HG03196 (cell line): Measurements from ENCODE around the gene GABRB1.

Experiments used
- ATAC-seq: cut with Tn5 transposase; IDR thresholded peaks from one replicate; pipeline ENCODE4 v1.9.1; 2021; ENCODE audit not compliant: unreplicated experiment

GABRB1 gene

DNA sequence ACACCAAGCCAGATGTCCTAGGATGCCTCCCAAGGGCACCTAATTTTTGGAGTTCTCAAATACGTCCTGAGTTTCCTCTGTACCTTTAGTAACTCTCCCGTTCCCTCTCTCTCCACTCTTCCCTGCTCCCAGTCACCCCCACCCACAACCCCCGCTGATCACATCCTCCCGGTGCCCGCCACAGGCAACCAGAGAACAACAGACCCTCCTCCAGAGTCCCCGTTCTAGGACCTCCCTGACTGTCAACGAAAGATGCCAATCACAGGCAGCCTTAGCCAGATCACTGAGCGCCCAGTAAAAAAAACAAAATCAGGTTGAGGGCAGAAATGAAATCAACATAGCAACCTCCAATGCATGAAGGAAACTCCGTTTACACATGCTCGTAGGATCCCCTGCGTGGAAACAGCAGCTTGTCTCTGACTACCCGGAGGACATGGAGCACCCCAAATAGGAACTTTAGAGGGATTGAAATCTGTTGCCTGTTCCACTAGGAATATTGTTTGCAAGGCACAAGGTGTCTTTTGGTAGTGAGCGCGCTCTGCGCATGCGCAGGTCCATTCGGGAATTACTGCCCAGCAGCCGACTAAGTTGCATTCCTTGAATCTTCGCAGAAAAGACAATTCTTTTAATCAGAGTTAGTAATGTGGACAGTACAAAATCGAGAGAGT, at the start of gene GABRB1:
Gene GABRB1 (plus strand): TSS at position 557 of the 668 bp plus-strand sequence.
- ATAC-seq: no peak

DNA sequence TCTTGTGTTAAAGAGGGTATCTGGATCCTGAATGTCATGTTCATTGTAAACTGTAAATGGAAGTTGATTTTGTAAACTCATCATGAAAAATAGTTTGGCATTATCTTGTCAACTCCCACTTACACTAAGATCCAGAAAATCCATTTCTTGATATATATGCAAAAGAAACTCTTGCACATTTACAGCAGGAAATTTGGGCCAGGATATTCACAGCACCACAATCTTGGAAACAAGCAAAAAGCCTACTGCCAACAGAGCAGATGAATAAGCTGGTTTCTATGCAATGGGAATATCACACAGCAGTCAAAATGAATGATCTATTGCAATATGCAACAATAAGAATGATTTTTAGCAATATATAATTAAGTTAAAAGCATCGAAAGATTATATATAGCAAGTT, 46.6 kb upstream of the GABRB1 start:
- no peak for ATAC-seq

DNA sequence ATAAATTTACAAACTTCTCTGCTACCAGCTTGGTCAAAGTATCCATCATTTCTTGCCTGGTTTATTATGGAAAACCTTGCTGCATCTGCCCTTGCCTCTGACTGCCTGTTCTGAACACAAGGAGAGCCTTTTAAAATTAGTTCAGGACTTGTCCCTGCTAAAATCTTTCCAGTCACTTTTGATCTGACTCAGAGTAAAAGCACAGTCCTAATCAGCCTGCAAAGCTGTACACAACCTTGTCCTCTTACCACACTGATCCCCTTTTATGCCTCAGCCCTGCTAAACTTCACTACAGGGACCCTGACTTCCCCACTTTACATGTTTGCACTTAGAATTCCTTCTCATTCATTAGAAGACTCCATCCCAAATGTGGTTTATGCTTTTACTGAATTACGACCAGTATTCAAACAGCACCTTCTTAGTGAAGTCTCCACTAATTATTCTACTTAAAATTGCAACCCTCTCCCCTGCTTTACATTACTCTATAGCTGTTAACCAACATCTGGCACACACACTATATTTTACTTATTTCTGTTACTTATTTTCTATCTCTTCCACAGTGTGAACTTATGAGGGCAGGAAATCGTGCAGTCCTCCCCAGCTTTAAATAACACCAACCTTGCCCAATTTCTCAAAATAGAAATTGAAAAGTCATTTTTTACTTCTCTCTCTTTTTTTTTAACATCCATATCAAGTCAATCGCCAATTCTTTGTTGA, 44.3 kb upstream of the GABRB1 start:
- no peak for ATAC-seq

DNA sequence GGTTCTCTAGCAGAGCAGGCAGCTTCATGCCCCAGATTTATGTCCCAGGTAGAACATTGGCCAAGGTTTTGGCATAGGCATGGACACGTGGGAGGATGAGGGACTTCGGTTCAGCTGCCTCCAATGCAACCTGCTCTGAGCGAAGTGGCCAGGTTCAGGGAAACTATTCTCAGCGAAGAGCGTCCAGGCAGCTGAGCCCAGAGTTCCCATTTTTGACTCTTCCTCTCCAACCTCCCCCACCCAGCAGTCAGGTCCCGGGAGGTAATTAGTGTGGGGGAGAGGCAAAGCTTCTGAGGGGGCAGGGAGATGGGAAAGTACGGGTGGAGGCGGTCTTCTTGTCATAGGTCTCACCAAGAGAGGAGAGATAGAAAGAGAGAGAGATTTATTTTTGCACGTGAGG, 39.0 kb upstream of the GABRB1 start:
- no peak for ATAC-seq

DNA sequence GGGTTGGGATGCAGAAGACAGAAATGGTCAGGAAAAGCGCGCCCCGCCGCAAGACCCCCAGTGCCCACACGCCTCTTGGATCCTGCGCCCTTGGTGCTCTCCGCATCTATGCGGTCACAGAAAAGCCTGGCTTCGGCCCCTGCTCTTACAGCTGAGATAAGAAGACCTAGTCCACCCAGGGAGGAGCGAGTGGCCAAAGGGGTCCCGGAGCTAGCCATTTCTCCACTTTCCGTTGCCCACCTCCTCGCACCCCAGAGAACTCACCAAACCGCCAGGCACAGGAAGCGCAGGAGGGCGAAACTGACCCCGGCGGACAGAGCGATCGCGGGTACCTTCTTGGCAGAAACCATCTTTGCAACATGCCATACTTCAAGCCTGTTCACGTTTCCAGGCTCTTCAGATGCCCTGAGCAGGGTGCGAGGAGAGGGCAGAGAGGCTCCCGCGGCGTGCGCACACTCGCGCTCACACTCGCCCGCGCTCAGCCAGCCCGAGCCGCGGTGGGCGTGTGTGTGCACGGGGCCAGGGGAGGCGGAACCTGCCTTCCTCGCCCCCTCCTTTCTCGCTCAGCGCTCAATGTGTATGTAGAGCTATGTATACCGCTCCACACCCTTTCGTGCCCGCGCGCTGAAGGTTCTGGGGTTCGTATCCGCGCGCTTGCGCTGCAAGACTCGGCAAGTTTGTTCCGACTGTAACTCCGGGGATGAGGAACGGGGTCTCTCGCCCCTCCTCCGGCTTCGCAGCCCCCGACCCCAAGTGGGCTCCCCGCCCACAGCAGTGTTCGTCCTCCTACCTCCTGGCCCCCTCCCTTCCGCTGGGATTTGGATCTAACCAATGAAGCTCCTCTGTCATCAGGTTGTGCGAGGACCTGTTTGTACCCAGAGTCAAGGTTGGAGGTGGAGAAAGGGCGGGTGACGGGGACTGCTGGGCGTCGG, 38.0 kb upstream of the GABRB1 start, which contains the start of gene GABRA4:
Gene GABRA4 (minus strand): TSS at position 507 of the 932 bp plus-strand sequence. CDS start 157 bp downstream, at position 350.
- no peak for ATAC-seq

DNA sequence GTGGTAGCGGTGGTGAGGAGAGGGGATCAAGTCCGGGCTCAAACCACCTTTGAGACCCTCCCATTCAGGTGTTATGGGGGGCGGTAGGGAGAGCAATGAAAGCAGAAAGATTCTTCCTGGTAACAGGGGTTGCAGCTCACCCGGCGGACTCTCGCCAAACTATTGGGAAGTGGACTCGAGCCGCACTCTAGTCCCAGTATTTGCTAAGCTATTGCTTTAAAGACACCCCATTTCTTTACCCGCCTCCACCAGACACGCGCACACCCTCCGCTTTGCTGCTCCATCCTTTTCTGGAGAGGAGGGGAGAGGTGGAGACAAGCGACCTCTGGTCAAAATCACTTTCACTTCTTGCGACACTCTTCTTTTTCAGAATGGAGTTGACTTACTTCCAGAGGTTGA, 37.4 kb upstream of the GABRB1 start:
- no peak for ATAC-seq

DNA sequence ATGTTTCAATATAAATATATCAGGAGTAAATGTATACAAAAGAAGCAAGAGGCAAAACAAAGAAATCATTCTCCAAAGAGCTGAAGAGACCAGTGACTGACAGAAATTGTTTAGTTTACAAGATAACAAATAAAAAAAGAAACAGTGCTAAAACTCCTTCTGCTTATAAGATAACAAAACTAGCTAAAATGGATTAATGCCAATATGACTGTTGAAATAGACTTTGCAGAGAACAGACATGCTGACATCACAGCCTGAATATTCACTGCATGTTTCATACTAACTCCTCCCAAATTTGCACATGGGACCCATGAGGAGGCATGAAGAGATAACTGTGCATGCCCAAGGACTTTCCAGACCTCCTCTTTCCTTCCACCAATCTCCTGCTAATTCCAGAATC, 31.8 kb upstream of the GABRB1 start:
- ATAC-seq: no peak

DNA sequence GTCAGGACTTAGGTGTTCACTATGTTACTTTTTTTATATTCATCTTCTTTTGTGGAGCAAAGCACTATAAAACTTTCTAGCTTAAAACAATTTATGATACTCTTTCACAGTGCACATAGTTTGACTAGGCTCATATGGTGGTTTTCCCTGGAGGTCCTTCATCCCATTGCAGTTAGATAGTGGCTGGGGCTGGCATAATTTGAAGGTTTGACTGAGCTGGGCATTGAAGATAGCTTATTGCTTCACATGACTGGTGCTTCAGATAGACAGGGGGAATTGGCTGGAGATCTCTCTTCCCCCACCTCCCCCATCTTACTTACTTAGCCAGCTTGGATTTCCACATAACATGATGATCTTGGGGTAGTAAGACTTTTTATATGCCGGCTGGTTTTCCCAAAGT, 31.0 kb upstream of the GABRB1 start:
- no peak for ATAC-seq

DNA sequence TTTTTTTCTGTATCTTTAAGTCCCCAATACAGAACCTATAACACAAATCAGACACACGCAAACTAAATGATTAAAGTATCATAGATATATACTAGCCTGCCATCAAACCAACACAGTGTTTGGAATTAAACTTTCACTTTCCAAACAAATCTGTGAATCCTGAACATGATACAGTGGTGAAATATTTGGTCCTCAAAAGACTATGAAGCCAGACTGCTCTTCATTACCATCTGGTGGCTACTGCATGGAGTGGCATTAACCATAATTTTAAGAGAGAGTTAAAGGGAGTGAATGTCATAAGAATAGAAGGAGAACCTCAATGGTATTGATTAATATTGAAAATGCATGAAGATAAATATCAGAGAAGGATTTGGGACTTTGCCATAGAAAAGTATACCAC, 28.8 kb upstream of the GABRB1 start:
- no peak for ATAC-seq

DNA sequence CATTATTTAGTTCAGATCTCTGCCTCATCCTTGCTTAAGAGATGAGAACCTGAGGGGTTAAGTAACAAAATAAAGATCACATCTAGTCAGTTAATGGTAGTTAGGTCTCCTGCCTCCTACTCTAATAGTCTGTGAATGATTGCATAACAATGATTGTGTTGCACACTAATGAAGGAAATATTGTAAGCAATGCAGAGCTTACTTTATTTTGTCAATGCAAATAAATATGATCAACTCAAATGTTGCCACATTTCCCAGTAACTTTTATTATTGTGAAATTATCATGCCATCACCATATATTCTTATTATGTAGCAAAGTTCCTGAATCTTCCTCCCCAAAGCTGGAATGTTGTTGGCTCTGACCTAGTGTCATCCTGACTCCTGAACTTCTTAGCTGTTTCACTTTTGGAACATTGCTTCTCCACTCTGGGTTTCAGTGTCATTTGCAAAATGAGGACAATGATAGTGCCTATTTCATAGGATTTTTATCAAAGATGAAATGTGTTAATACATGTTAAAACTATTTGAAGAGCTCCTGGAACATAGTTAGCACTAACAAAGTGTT, 20.9 kb upstream of the GABRB1 start:
- peak; percentile 13 for ATAC-seq

DNA sequence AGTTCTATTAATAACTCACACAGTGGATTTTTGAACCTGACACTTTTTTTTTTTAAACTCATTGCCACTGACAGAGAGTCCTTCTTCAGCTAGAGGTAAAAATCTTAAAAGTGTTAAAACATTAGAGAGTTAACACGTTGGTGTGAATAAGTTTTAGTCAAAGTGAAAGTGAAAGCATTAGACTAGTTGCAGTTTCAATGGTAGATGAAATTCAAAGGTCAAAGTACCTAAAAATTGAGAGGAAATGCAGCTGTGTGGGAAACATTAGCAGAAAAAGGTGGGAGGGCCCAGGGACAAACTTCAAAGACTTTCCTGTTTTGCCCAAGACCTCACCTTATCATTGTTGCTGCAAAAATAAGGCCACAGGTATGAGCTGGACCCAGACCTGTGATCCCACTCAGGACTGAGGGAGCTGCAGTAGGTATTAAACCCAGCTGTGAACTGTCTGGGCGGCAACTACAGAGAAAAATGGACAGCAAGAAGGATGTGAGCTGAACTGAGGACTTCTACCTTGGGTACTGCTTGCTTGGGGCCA, 20.4 kb upstream of the GABRB1 start:
- peak; percentile 94 for ATAC-seq

DNA sequence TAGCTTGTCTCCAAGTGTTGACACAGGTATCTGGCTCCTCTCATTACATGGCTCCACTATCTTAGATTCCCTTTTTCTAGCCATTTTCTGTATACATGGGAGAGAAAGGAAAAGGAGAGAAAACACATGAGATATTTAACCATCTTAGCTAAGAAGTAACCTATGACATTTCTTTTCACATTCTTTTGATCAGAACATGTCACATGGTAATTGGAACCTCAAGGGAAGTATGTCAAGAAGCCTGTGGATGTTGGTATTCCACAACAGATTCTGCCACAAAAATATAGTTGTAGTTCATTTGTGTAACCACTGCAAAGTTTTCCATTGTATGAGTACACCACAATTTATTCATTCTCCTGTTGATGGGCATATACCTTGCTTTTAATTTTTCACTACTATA, 18.7 kb upstream of the GABRB1 start:
- no peak for ATAC-seq

DNA sequence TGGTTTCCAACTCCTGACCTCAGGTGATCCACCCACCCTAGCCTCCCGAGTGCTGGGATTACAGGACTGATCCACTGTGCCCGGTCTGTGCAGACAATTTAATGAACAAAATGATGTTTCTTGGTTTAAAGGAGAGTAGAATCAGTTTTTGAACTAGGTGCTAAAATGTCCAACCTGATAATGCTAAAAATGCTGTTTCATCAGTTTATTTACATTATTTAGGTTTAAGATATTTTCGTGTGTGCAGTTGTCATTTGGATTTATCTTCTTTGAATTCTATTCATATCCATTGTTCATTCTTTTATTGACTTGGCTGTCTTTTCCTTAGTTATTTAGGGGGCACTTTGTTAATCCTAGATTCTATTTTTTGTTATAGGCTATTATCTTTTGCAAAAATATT, 18.0 kb upstream of the GABRB1 start:
- ATAC-seq: no peak

DNA sequence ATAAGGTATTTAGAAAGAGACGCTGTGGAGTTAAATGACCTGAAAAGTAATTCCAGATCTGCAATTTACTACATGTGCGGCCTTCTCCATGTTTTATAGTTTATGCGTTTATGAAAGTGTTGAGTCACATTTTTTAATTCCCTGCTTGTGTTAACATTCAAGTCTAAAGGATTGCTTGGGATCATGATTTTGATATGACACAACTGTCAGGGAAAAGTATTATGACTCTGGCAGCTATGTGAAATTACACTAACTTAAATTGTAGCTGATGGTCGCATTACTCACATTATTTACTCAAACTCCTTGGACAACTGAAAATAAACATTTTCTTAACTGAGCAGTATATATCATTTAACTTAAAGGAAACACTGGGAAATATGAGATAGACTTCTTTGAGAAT, 14.3 kb upstream of the GABRB1 start:
- no peak for ATAC-seq

DNA sequence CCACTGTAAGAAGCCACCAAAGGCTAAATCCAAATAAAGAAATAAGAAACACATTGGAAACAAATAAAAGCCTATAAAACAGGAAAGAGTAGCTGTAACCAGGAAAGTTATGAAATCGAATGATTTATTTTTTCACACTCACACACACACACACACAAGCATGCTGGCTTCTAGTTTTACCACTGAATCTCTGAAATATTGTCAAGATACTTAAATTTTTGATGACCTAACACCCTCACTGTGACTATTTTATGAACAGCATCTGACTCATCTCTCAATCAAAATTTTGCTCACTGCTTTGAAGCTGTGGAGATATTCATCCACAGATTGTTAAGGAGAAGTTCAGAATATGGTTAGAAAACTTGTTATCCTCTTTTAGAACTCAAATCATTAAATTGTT, 13.9 kb upstream of the GABRB1 start:
- no peak for ATAC-seq

DNA sequence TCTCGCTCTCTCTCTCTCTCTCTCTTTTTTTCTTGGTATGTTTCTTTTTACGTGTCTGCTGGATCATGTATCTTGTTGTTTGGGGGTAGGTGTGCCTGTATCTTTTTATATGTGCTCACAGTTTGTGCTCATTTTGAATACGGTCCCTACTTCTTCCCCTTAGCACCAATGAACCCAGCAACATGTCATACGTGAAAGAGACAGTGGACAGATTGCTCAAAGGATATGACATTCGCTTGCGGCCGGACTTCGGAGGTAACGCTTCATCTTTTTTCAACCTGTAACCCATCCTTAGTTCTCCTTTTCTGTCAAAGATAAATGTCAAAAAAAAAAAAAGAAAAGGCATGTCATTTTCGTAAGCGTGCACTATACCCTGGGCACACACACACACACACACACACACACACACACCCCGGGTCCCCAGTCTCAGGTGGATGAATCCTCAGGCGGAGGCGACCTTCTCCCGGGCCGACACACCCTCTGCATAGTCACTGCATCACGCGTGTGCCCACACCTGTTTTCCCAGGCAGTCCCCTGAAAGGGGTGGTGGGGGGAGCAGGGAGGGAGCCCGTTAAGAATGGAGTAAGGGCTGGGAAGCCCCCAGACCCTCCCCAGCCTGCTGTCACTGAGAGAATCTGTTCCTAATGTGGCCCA, 511 bp downstream of the GABRB1 start:
- no peak for ATAC-seq

DNA sequence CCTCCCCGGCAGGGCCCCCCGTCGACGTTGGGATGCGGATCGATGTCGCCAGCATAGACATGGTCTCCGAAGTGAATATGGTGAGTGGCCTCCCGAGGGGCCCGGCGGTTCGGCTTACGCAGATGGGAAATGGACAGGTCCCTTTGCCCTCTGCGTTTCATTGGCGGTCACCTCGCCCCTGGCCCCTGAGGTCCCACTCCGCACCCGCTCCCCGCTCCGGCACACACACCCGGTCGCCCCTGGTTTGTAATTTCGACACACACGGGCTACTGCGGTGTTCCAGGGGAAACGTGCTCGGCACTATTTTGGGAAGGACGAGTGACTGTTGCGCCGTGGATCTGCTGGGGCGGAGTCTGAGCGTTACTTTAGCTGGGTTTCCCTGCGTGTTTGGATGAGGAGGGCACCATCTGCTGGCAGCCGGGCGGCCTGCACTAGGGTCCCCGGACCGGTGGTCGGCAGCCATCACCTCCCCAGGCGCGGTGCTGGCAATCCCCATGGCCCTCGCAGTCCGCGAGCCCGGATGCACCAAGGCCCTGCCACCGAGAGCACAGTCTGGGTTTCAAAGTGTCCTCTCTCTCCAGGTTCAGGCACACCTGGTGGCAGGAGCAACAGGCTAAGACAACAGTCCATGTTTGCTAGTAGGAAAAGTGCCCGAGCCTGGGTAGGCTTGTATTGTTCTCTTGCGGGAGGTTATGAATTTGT, 1.2 kb downstream of the GABRB1 start:
- ATAC-seq: peak; percentile 92

DNA sequence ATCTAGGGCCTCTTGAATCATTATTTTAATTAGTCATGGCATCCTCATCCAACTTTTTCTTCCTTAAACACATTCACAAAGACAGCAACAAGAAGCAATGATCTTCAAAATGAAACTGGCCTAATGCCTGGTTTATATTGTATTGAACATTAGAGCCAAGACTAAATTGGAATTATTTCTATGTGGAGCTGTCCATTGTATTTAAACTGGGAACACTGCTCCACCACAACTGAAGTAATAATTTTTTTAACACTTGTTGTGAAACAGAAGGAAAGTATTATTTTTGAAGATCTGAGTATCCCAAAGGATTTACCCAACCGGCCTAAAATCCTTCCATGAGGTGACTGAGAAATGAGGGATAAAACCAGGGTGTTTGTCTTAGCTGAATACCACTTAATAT, 6.9 kb downstream of the GABRB1 start:
- no peak for ATAC-seq

DNA sequence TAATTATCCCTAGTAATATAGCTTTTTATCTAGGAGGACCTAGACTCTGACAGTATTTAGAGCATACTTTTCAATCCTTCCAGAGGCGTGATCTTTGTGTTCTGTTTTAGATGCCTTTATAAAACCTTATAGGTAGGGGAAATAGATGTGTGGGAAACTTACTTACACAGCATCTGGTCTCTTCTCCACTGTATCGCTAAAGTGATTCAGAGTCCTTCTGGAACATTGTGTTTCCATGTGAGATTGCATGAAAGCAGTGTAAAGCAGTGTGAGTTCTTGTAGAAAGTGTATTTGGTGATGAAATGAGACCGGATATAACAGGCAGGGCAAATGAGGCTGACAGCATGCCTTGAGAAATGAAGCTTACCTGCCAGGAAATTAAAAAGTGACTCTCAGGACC, 9.5 kb downstream of the GABRB1 start:
- ATAC-seq: no peak

DNA sequence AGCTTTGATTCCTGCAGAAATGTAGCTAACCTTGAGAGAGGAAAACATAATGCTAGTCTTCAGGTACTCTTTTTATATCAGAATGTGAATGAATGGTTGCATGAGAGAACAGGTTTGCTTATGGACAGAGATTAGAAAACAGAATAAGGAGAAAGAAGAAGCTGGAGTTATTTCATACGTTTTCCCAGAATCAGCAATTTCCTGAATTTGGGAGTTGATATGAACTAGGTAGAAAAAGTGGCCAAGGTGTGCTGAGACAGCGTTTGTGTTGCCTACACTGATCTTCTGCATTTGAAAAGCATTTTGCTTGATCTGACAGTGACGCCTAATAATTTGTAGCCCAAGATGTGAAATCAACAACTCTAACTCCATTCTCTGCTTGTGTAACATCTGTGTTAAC, 12.5 kb downstream of the GABRB1 start:
- no peak for ATAC-seq
